ENCODE measurements around the gene NIPBL.

DNA sequence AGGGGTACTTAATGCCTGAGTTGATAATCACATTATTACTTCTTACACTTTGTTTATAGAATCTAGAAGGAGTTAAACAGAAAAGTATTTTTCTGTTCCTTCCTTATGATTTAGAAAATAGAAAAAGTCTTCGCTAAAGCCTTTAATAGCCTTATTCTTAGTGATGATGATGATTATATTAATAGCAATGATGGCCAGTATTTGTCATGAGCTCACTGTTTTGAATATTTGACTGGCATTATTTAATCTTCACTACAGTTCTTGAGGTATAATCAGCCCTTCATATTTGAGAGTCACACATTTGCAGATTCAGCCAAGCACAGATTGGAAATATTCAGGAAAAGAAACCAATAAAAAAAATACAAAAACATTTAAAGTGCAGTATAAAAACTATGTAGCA lies 23.3 kb downstream of the NIPBL start:
- TF ChIP-seq, protein P1, sequence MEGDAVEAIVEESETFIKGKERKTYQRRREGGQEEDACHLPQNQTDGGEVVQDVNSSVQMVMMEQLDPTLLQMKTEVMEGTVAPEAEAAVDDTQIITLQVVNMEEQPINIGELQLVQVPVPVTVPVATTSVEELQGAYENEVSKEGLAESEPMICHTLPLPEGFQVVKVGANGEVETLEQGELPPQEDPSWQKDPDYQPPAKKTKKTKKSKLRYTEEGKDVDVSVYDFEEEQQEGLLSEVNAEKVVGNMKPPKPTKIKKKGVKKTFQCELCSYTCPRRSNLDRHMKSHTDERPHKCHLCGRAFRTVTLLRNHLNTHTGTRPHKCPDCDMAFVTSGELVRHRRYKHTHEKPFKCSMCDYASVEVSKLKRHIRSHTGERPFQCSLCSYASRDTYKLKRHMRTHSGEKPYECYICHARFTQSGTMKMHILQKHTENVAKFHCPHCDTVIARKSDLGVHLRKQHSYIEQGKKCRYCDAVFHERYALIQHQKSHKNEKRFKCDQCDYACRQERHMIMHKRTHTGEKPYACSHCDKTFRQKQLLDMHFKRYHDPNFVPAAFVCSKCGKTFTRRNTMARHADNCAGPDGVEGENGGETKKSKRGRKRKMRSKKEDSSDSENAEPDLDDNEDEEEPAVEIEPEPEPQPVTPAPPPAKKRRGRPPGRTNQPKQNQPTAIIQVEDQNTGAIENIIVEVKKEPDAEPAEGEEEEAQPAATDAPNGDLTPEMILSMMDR (IDR thresholded peaks at IDR 0.05), result no peak
- TF ChIP-seq EZH2 (IDR thresholded peaks at IDR 0.05), result no peak
